Muscle layer of duodenum (tissue), 2 donors: ENCODE data around the gene ANO6.

Source experiments
- H3K27ac ChIP-seq: one replicate; pipeline ENCODE4 v1.7.0; 2013; ENCODE audit warnings: mild to moderate bottlenecking, low read length
- H3K27me3 ChIP-seq: one replicate; pipeline ENCODE4 v1.7.0; 2013; ENCODE audit warnings: low read depth, mild to moderate bottlenecking, control low read depth, low read length
- H3K36me3 ChIP-seq, 2 donors: one replicate each; pipeline ENCODE4 v1.7.0; 2013; ENCODE audit warnings: low read length in 2 of 2, control low read depth in 1 of 2, mild to moderate bottlenecking in 1 of 2; ENCODE audit not compliant: insufficient read depth in 2 of 2, control insufficient read depth in 1 of 2
- H3K4me1 ChIP-seq, 2 donors: one replicate each; pipeline ENCODE4 v1.7.0; 2013; ENCODE audit warnings: low read length in 2 of 2, mild to moderate bottlenecking in 2 of 2, control low read depth in 1 of 2, moderate library complexity in 1 of 2; ENCODE audit not compliant: insufficient read depth in 2 of 2, control insufficient read depth in 1 of 2
- H3K4me3 ChIP-seq, 2 donors: one replicate each; pipeline ENCODE4 v1.7.0; 2013; ENCODE audit warnings: low read length in 2 of 2, low read depth in 1 of 2, mild to moderate bottlenecking in 1 of 2
- H3K9me3 ChIP-seq, 2 donors: one replicate each; pipeline ENCODE4 v1.7.0; 2013; ENCODE audit warnings: low read length in 2 of 2, control low read depth in 1 of 2, mild to moderate bottlenecking in 1 of 2; ENCODE audit not compliant: control insufficient read depth in 1 of 2
- donor health status: healthy.

The ANO6 gene

GRCh38 chr12:45353944-45354343 lies 138.0 kb downstream of the ANO6 start:
- no peaks in the 10 kb centered on the region for H3K27me3 ChIP-seq
- peaks cover 14 to 16% of the 10 kb centered on the region in 2 donors for H3K36me3 ChIP-seq
- no peak overlapping the region for H3K4me3 ChIP-seq
- no peak overlapping the region for H3K27ac ChIP-seq
- peaks cover 4 to 18% of the 10 kb centered on the region in 2 donors for H3K4me1 ChIP-seq
- H3K9me3 ChIP-seq = no peaks in the 10 kb centered on the region

GRCh38 chr12:45354399-45354798 lies 138.5 kb downstream of the ANO6 start:
- no peak overlapping the region for H3K27ac ChIP-seq

GRCh38 chr12:45355730-45356129 lies 139.8 kb downstream of the ANO6 start:
- H3K27me3 ChIP-seq = no peaks in the 10 kb centered on the region
- no peak overlapping the region for H3K27ac ChIP-seq
- no peak overlapping the region for H3K4me3 ChIP-seq
- H3K4me1 ChIP-seq = peaks cover 4 to 18% of the 10 kb centered on the region in 2 donors
- H3K9me3 ChIP-seq = no peaks in the 10 kb centered on the region
- peaks cover 8% of the 10 kb centered on the region in 2 donors for H3K36me3 ChIP-seq

More at GRCh38 chr12:45354399-45354798, 138.5 kb downstream of the ANO6 start:
- Histone ChIP-seq H3K4me1 (peaks cover 4 to 18% of the 10 kb centered on the region in 2 donors), H3K9me3 (no peaks in the 10 kb centered on the region), H3K27me3 (no peaks in the 10 kb centered on the region), H3K36me3 (peaks cover 13% of the 10 kb centered on the region in 2 donors), H3K4me3 (no peak overlapping the region)

GRCh38 chr12:45356822-45357538 lies 141.1 kb downstream of the ANO6 start:
- no peak overlapping the region for H3K27ac ChIP-seq
- H3K27me3 ChIP-seq = no peaks in the 10 kb centered on the region
- no peaks in the 10 kb centered on the region for H3K9me3 ChIP-seq
- H3K4me1 ChIP-seq = peaks cover 4 to 18% of the 10 kb centered on the region in 2 donors
- no peak overlapping the region for H3K4me3 ChIP-seq
- H3K36me3 ChIP-seq = peaks cover 0 to 3% of the 10 kb centered on the region in 2 donors

- Histone ChIP-seq H3K36me3 (peaks cover 0 to 3% of the 10 kb centered on the region in 2 donors), H3K9me3 (no peaks in the 10 kb centered on the region), H3K27ac (no peak overlapping the region), H3K4me3 (no peak overlapping the region), H3K27me3 (no peaks in the 10 kb centered on the region), H3K4me1 (peaks cover 4 to 18% of the 10 kb centered on the region in 2 donors)
Observed at GRCh38 chr12:45357539-45358417, 141.9 kb downstream of the ANO6 start.

GRCh38 chr12:45362291-45362690 lies 146.4 kb downstream of the ANO6 start:
- Histone ChIP-seq H3K4me3 (no peak overlapping the region), H3K9me3 (peaks cover 7 to 22% of the 10 kb centered on the region in 2 donors), H3K27me3 (no peaks in the 10 kb centered on the region), H3K4me1 (peaks cover 2 to 10% of the 10 kb centered on the region in 2 donors), H3K36me3 (peaks cover 0 to 26% of the 10 kb centered on the region in 2 donors), H3K27ac (no peak overlapping the region)

- peak overlapping the region in 1 of 2 donors; percentile 17 for H3K4me3 ChIP-seq
- no peak overlapping the region for H3K27ac ChIP-seq
- H3K4me1 ChIP-seq = no peaks in the 10 kb centered on the region
- peaks cover 10 to 34% of the 10 kb centered on the region in 2 donors for H3K36me3 ChIP-seq
- no peaks in the 10 kb centered on the region for H3K27me3 ChIP-seq
- peaks cover 7 to 22% of the 10 kb centered on the region in 2 donors for H3K9me3 ChIP-seq
Observed at GRCh38 chr12:45363903-45364302, 148.0 kb downstream of the ANO6 start.

GRCh38 chr12:45368841-45369489 lies 153.1 kb downstream of the ANO6 start:
- Histone ChIP-seq H3K27me3 (no peaks in the 10 kb centered on the region), H3K4me1 (peaks cover 0 to 4% of the 10 kb centered on the region in 2 donors), H3K27ac (no peak overlapping the region), H3K4me3 (no peak overlapping the region), H3K36me3 (peaks cover 21 to 30% of the 10 kb centered on the region in 2 donors), H3K9me3 (peaks cover 7 to 11% of the 10 kb centered on the region in 2 donors)

- Histone ChIP-seq H3K36me3 (peaks cover 10 to 32% of the 10 kb centered on the region in 2 donors), H3K27me3 (no peaks in the 10 kb centered on the region), H3K27ac (no peak overlapping the region), H3K4me1 (no peaks in the 10 kb centered on the region), H3K4me3 (no peak overlapping the region), H3K9me3 (no peaks in the 10 kb centered on the region)
Observed at GRCh38 chr12:45377815-45378214, 161.9 kb downstream of the ANO6 start.

- H3K9me3 ChIP-seq = no peaks in the 10 kb centered on the region
- H3K27ac ChIP-seq = no peak overlapping the region
- no peaks in the 10 kb centered on the region for H3K27me3 ChIP-seq
- no peaks in the 10 kb centered on the region for H3K4me1 ChIP-seq
- no peak overlapping the region for H3K4me3 ChIP-seq
- H3K36me3 ChIP-seq = peaks cover 14 to 46% of the 10 kb centered on the region in 2 donors
Observed at GRCh38 chr12:45379261-45379660, 163.4 kb downstream of the ANO6 start.

GRCh38 chr12:45381351-45381750 lies 165.5 kb downstream of the ANO6 start:
- Histone ChIP-seq H3K27ac (no peak overlapping the region), H3K4me1 (no peaks in the 10 kb centered on the region), H3K9me3 (no peaks in the 10 kb centered on the region), H3K27me3 (no peaks in the 10 kb centered on the region), H3K36me3 (peaks cover 22 to 67% of the 10 kb centered on the region in 2 donors), H3K4me3 (no peak overlapping the region)
